Natural killer cell (primary cell): ENCODE measurements around the gene LTB4R. TPM values are rescaled to one million over a fixed set of nuclear protein-coding genes. Genes with fewer than 3 reads are reported as not detected.

ENCODE experiments used
- ATAC-seq, 3 donors: fragments of 150-1000 bp in 2 of 3; fragments of 200-7000 bp in 1 of 3; cut with Tn5 transposase; 1 replicate in 1 of 3; 2 replicates in 2 of 3; pipeline ENCODE4 v1.10.0; 2021; ENCODE audit warnings: mild to moderate bottlenecking in 2 of 3, moderate library complexity in 2 of 3
- DNase-seq, 2 donors: peaks; one replicate each; pipeline versions ENCODE4 v3.0.0 to v3.0.0-alpha.2; 2013 to 2021; ENCODE audit warnings: mixed read lengths in 1 of 2
- H3K27ac ChIP-seq: one replicate; pipeline ENCODE4 v1.5.1; 2013; ENCODE audit warnings: mild to moderate bottlenecking, low read length
- H3K27me3 ChIP-seq: one replicate; pipeline ENCODE4 v1.6.1; 2013; ENCODE audit warnings: low read length; ENCODE audit not compliant: control insufficient read depth, insufficient read depth
- H3K36me3 ChIP-seq: one replicate; pipeline ENCODE4 v1.6.1; 2013; ENCODE audit warnings: low read length; ENCODE audit not compliant: control insufficient read depth, insufficient read depth
- H3K4me1 ChIP-seq: one replicate; pipeline ENCODE4 v1.6.1; 2013; ENCODE audit warnings: low read length; ENCODE audit not compliant: control insufficient read depth, insufficient read depth
- H3K4me3 ChIP-seq: one replicate; pipeline ENCODE4 v1.5.1; 2013; ENCODE audit warnings: low read length
- H3K9me3 ChIP-seq: one replicate; pipeline ENCODE4 v1.6.1; 2013; ENCODE audit warnings: low read length; ENCODE audit not compliant: control insufficient read depth, insufficient read depth
- H3K27ac Mint-ChIP-seq, 2 donors: one replicate each; pipeline ENCODE4 v1.8.0; 2022; ENCODE audit warnings: mild to moderate bottlenecking in 2 of 2, mixed read lengths in 2 of 2, moderate library complexity in 1 of 2
- H3K27me3 Mint-ChIP-seq, 2 donors: one replicate each; pipeline ENCODE4 v1.8.0; 2022; ENCODE audit warnings: low read depth in 2 of 2, mixed read lengths in 2 of 2
- H3K36me3 Mint-ChIP-seq: one replicate; pipeline ENCODE4 v1.8.0; 2022; ENCODE audit warnings: mixed read lengths
- H3K4me1 Mint-ChIP-seq, 2 donors: one replicate each; pipeline ENCODE4 v1.8.0; 2022; ENCODE audit warnings: mixed read lengths in 2 of 2
- H3K4me3 Mint-ChIP-seq: one replicate; pipeline ENCODE4 v1.8.0; 2022; ENCODE audit warnings: mild to moderate bottlenecking, moderate library complexity, mixed read lengths
- H3K9me3 Mint-ChIP-seq, 2 donors: one replicate each; pipeline ENCODE4 v1.8.0; 2022; ENCODE audit warnings: mixed read lengths in 2 of 2
- WGBS: methylation state at CpG from one replicate; pipeline ENCODE4 v1.1.7; 2013; ENCODE audit warnings: missing lambda C conversion rate; ENCODE audit not compliant: insufficient coverage; 5-methylcytosine and 5-hydroxymethylcytosine counted together
- intact Hi-C: fragments of 100-400 bp; cut with micrococcal nuclease; formaldehyde crosslinking; loops from one replicate; pipeline ENCODE4 v1.14.2; 2022
- total RNA-seq, 4 donors: library from RNA; stranded (reverse); fragments of 120-200 nt in 1 of 4; gene quantifications; one replicate each; pipeline versions ENCODE4 v1.2.3 to v1.2.4, GENCODE V29; 2013 to 2022
- TF ChIP-seq, protein P1 (sequence below): fragments of 200-600 bp; IDR thresholded peaks from one replicate; pipeline ENCODE4 v1.8.0; 2022; ENCODE audit warnings: antibody characterized with exemption

The LTB4R gene
- total RNA-seq, 3 donors from 2014 or later (not counting 1 experiment from before 2014, with no cell fraction given): 33.5 to 55.7 (median 49.7) TPM

GRCh38 chr14:24299255-24300191 is 11.8 kb upstream of the LTB4R start, which contains the start of the genes DHRS1 and NOP9:
Gene DHRS1 (minus strand): TSS chr14:24299780. CDS start chr14:24299106, 674 bp downstream.
Gene NOP9 (plus strand): TSS chr14:24299850. CDS start chr14:24299955, 105 bp downstream.
- H3K9me3 Mint-ChIP-seq: no peaks in the 10 kb centered on the region
- under 1% methylated on average over 75 of the region's 75 CpGs for WGBS
- ATAC-seq: peak; percentile 79 to 89 (median 82)
- no peaks in the 10 kb centered on the region for H3K27me3 Mint-ChIP-seq
- intact Hi-C loops: loop anchor here (1.0 to 2.0 kb wide), 5 partner anchors 11 to 184 kb away; partner anchors contain the start of genes IPO4, LTB4R2 and RABGGTA
- H3K9me3 ChIP-seq: no peaks in the 10 kb centered on the region
- H3K4me1 Mint-ChIP-seq: peaks cover 42 to 55% of the 10 kb centered on the region in 2 donors
- peak within 1 kb of the TSS; percentile 61 for H3K27ac ChIP-seq
- peaks cover 5% of the 10 kb centered on the region for H3K36me3 Mint-ChIP-seq
- H3K27ac Mint-ChIP-seq: peak within 1 kb of the TSS; percentile 91 to 92
- TF ChIP-seq, protein P1, sequence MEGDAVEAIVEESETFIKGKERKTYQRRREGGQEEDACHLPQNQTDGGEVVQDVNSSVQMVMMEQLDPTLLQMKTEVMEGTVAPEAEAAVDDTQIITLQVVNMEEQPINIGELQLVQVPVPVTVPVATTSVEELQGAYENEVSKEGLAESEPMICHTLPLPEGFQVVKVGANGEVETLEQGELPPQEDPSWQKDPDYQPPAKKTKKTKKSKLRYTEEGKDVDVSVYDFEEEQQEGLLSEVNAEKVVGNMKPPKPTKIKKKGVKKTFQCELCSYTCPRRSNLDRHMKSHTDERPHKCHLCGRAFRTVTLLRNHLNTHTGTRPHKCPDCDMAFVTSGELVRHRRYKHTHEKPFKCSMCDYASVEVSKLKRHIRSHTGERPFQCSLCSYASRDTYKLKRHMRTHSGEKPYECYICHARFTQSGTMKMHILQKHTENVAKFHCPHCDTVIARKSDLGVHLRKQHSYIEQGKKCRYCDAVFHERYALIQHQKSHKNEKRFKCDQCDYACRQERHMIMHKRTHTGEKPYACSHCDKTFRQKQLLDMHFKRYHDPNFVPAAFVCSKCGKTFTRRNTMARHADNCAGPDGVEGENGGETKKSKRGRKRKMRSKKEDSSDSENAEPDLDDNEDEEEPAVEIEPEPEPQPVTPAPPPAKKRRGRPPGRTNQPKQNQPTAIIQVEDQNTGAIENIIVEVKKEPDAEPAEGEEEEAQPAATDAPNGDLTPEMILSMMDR: no peak
- peak; percentile 95 to 96 for DNase-seq
- peaks cover 25% of the 10 kb centered on the region for H3K4me1 ChIP-seq
- peak within 1 kb of the TSS; percentile 91 for H3K4me3 Mint-ChIP-seq
- H3K36me3 ChIP-seq: peaks cover 45% of the 10 kb centered on the region
- no peaks in the 10 kb centered on the region for H3K27me3 ChIP-seq
- H3K4me3 ChIP-seq: peak within 1 kb of the TSS; percentile 51

- intact Hi-C loops: loop anchor here (1.0 kb wide), 1 partner anchor 10 kb away; the partner anchor contains the start of gene LTB4R2
- H3K4me3 ChIP-seq: peak overlapping the region; percentile 51
- Mint-ChIP-seq H3K27me3 (no peaks in the 10 kb centered on the region), H3K4me3 (peak overlapping the region; percentile 91), H3K27ac (peak overlapping the region; percentile 91 to 92), H3K4me1 (peaks cover 42 to 55% of the 10 kb centered on the region in 2 donors), H3K9me3 (no peaks in the 10 kb centered on the region), H3K36me3 (peaks cover 14% of the 10 kb centered on the region)
- no peak for DNase-seq
- peak overlapping the region; percentile 61 for H3K27ac ChIP-seq
- peaks cover 25% of the 10 kb centered on the region for H3K4me1 ChIP-seq
- no peaks in the 10 kb centered on the region for H3K9me3 ChIP-seq
- no peaks in the 10 kb centered on the region for H3K27me3 ChIP-seq
- H3K36me3 ChIP-seq: peaks cover 54% of the 10 kb centered on the region
- no peak for ATAC-seq
- WGBS: 43% methylated on average over 16 of the region's 16 CpGs
- TF ChIP-seq, protein P1: no peak
Observed at GRCh38 chr14:24300326-24300980, 10.8 kb upstream of the LTB4R start.

- Mint-ChIP-seq H3K27me3 (no peaks in the 10 kb centered on the region), H3K9me3 (no peaks in the 10 kb centered on the region), H3K27ac (no peak overlapping the region), H3K4me1 (peaks cover 41 to 54% of the 10 kb centered on the region in 2 donors), H3K4me3 (no peak overlapping the region), H3K36me3 (peaks cover 10% of the 10 kb centered on the region)
- TF ChIP-seq, protein P1: no peak
- no peaks in the 10 kb centered on the region for H3K27me3 ChIP-seq
- intact Hi-C loops: no loop called here
- H3K9me3 ChIP-seq: no peaks in the 10 kb centered on the region
- 97% methylated on average over 11 of the region's 11 CpGs for WGBS
- H3K4me1 ChIP-seq: peaks cover 29% of the 10 kb centered on the region
- no peak overlapping the region for H3K4me3 ChIP-seq
- peaks cover 67% of the 10 kb centered on the region for H3K36me3 ChIP-seq
- DNase-seq (no peak), ATAC-seq (no peak)
- no peak overlapping the region for H3K27ac ChIP-seq
Observed at GRCh38 chr14:24304019-24304387, 7.3 kb upstream of the LTB4R start.
